SW 1271 (cell line): ENCODE data around the gene C11orf42.
A peak's percentile ranks its signal among the peaks of the same experiment; 100 is the strongest.

Source experiments
- DNase-seq, 2 experiments: peaks; one replicate each; lab custom pipeline; 2025; lab: John Stamatoyannopoulos, UW

The C11orf42 gene, protein sequence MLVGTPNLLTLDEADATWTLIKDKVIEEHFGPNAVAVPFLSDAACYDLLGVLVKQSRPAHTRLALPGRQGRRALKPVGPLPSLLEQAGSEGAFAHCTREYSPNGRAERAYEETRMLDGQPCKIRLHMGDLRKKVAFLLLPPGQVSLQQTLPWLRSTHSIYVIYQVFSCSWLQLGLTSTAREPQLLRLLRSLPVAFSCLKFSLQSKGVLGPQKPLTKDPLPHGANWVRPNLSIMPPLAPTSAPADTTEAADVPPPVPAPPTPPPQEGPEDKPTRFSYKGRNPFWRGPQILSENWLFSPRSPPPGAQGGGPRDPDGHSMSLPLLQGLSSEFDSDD

DNA sequence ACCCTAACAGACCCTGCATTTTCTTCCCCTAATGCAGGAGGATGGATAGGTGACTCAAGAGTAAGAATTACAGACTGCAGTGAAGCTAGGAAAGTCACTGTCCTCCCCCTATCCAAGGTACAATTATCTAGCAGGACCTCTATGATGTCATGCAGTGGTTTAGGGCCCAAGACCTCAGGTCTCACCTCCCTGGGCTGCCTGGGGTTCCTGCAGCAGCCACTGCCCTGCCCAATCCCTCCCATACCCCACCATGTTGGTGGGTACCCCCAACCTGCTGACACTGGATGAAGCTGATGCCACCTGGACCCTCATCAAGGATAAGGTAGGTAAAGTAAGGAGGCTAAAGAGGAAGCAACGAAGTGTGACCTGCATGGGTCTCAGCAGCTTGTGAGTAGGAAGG is at the start of gene C11orf42:
C11orf42 (plus strand) TSS at position 192 of the 400 bp plus-strand sequence; CDS start at position 251, 59 bp downstream.
- no peak for DNase-seq

DNA sequence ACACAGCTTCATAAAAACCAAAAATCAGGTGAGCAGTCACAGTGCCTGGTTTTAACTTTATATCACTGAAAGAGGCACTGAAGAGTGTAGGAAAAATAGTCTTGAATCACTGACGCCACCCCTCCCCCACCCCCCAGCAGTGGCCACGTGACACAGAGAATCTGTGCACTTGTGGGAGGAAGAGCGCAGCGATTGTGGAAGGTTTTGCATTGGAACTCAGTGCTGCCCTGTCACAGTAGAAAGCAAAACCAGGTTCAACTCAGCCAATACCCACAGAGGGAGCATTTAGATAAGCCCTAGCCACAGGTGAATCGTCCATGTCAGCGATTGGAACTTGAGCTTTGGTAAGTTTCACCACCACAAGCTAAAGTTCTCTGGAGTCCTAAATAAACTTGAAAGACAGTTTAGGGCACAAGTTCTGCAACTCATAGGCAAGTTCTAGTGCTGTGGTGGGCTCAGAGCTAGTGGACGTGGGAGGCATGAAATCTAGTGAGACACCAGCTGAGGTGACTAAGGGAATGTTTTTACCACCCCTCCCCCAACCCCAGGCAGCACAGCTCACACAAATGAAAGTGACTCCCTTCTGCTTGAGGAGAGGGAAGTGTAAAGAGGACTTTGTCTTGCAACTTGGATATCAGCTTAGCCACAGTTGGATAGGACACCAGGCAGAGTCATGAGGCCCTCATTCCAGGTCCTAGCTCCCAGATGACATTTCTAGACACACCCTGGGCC is 48.6 kb upstream of the C11orf42 start:
- no peak for DNase-seq

DNA sequence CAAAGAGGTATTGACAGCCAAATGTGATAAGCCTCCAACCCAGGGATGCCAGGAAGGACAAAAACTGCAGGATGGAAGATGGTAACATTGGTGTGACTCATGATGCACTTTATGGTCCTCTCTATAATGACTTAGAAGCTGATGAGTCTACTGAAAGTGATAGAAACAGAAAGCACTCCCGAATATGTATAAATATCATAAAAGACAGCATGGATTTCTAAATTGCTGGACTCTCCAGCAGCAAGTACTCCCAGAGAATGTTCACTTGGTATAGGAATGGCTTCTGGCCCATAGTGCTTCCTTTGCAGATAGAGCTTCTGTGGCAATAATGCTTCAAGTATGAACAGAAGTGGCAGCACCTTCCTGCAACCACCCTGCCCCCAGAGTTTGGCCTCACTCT is 35.1 kb upstream of the C11orf42 start, which contains the start of gene OR52B2:
OR52B2 (minus strand) TSS at position 101 of the 400 bp plus-strand sequence; CDS start at position 101, 0 bp downstream.
- no peak for DNase-seq

DNA sequence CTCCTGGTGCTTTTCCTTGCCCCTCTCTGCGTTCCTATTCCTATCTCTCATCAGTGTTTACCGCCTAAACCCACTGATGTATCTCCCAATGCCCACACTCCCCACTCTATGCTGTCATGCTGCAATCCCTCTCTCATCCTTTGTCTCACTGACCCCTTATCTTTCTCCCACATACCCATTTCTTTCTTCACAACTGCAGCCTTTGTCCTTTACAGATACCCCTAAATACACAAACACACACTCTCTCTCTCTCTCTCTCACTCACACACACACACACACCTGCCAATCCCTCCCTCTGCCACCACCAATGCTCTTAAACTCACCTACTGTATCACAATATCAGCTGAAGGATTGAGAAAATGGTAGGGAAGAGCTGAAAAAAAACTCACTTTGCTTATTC is 29.9 kb upstream of the C11orf42 start:
- DNase-seq, result no peak

DNA sequence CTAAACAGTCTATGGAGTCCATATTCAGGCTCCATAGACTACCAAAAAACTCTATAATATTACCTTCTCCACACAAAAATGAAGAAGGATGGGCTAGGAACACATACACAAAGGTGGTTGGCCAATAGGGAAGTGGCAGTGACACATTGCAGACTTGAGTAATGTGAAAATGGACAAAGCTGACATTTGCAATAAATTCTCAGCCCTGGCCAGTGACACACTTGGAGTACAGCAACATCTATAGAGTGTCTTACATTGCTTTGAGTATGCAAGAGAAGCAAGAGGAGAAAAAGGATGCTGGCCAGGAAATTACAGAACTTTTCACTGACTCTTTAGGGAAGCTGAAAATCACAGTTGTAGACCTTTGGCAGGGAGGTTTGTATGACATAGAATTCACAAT is 13.6 kb upstream of the C11orf42 start:
- DNase-seq, result no peak

DNA sequence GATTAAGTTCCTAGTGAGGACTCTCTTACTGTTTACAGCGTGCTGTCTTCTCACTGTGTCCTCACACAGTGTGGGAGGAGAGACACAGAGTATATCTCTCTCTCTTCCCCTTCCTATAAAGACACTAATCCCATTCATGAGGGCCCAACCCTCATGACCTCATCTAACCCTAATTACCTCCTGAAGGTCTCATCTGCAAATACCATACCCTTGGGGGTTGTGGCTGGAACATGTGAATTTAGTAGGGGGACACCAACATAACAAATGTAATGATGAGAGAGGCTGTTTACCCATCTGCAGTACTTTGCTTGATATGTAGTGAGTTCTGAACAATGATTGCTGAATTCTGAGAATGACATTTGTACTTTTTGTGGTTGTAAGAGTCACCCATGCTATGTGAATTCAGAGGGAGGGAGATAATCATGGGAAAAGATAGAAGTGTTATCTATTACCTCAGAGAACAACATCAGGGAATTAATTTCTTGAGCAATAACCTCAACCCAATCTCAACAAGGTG is 11.2 kb upstream of the C11orf42 start:
- no peak for DNase-seq

DNA sequence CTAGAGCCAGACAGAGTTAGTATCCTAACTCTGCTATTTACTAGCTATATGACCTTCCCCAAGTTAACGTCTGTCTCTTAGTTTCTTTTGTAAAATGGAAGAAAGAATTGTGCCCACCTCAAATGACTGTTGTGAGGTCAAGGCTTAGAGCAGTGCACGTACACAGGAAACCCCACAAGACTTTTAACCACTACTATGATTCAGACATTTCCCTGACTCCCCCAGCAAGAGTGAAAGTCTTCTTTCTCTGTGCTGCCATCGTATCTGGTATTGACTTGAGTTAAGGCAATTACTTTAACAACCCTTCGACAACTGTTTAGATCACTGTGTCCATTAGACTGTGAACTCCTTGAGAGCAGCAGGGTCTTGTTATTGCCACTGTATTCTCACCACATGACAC is 9.0 kb upstream of the C11orf42 start:
- DNase-seq, result no peak

DNA sequence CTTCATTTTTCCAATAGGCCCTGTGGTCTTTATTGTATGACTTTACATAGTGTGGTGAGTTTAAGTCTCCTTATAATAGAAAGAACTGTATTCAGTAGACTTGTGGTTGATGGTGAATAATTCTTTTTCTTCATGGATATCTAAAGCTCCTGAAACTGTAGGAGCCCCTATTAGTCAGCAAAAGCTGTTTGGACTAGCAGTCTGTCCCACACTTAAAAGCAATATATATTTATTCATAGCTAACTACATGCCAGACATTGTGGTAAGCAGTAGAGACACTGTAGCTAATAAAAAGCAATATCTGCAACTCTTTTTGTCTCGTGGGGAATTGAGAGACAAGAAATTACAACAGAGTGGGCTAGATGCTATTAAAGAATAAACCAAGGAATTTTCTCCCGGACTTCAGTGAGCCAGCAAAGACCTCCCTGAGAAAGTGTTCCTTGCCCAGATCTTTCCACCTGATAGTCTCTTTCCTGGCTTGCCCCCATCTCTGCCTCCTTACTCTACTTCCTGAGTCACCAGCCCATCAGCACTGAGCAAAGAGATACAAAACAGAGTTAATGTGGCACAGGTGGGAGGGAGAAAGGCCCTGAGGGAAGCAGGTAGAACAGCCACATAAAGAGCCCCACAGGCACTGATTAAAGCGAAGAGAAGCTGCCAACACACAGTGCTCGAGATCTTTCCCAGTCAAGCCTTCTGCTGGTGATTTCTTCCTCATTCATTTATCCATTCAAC is 7.7 kb upstream of the C11orf42 start:
- DNase-seq, result no peak

DNA sequence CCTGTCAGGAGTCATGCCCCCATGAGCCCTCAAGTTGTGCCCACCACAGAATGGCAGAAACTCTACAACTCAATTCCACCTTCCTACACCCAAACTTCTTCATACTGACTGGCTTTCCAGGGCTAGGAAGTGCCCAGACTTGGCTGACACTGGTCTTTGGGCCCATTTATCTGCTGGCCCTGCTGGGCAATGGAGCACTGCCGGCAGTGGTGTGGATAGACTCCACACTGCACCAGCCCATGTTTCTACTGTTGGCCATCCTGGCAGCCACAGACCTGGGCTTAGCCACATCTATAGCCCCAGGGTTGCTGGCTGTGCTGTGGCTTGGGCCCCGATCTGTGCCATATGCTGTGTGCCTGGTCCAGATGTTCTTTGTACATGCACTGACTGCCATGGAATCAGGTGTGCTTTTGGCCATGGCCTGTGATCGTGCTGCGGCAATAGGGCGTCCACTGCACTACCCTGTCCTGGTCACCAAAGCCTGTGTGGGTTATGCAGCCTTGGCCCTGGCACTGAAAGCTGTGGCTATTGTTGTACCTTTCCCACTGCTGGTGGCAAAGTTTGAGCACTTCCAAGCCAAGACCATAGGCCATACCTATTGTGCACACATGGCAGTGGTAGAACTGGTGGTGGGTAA is 6.1 kb upstream of the C11orf42 start, which contains the start of gene OR52W1:
OR52W1 (plus strand) TSS at position 51 of the 637 bp plus-strand sequence; CDS start at position 51, 0 bp downstream.
- DNase-seq, result no peak

DNA sequence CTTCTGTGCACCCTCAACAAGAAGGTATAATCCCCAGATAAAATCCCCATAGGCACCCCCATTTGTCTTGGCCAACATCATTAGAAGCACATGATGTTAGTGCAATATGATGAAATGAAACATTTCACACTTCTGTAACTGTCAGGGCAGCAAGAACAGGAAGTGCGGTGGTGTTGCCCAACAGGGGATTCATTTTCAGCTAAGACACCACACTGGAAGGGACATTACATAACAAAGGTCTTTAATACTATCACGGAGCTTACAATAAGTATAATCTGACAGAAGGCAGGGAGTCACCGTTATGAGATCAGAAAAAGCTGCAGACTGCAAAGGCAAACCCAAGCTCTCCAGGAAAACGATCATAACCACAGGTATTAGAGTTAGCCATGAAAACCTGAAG is 4.4 kb upstream of the C11orf42 start:
- no peak for DNase-seq

DNA sequence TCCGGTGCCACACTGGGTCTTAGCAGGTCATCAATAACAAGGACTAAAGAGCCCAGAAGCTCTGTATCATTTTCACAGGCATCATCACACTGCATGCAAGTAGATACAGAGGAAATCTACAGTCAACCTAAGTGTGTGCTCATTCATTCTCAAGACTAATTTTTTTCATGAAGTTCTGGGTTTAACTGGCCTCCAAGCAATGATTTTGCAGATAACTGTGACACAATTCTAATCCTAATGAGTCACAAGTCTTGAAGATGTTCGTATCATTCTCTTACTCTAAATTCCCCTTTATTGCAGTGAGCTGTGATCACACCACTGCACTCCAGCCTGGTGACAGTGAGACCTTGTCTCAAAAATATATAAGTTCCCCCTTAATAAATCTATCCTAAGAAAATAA is 3.9 kb upstream of the C11orf42 start:
- no peak for DNase-seq

DNA sequence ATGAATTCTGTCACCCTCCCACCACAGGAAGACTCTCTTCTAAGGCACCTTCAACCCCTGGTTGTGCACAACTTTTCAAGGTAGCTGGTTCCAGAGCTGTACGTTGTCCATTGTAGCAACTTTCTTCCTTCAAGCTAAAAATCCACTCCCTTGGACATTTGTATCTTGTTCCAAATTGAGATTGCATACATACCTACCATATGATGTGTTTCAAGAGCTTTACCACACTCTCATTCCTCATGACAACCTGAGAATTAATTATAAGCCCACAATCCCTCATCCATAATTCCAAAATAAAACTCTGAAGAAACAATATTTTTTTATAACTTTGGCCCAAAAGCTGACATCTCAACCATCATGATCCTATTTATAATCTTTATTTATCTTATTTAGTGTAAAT is 3.3 kb upstream of the C11orf42 start:
- DNase-seq, result no peak

DNA sequence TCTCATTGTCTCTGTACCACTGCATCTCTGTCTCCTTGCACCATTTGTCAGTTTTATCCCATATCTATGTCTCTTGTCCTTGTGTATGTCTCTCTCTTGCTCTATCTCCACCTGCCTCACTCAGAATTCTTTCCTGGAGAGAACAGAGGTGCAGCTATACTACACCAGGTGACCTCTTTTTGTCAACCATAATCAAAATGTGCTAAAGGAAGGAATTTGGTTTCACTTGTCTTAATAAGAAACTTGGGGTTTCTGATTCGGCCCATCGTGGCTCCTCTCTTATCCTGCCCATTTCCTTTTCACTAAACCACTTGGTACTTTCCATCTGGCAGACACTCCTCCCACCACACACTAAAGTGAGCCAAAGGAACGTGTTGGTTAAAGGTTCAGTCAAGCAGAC is 2.0 kb upstream of the C11orf42 start:
- no peak for DNase-seq

DNA sequence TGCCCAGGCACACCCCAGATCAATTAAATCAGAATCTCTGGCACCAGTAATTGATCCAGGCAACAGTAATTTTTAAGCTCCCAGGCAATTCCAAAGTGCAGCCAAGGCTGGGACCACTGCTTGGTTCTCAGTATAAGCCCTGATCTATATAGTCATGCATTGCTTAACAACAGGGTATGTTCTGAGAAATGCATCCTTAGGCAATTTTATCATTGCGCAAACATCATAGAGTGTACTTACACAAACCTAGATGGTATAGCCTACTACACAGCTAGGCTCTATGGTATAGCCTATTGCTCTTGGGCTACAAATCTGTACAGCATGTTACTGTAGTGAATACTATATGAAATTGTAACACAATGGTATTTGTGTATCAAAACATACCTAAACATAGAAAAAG is 651 bp upstream of the C11orf42 start:
- no peak for DNase-seq

DNA sequence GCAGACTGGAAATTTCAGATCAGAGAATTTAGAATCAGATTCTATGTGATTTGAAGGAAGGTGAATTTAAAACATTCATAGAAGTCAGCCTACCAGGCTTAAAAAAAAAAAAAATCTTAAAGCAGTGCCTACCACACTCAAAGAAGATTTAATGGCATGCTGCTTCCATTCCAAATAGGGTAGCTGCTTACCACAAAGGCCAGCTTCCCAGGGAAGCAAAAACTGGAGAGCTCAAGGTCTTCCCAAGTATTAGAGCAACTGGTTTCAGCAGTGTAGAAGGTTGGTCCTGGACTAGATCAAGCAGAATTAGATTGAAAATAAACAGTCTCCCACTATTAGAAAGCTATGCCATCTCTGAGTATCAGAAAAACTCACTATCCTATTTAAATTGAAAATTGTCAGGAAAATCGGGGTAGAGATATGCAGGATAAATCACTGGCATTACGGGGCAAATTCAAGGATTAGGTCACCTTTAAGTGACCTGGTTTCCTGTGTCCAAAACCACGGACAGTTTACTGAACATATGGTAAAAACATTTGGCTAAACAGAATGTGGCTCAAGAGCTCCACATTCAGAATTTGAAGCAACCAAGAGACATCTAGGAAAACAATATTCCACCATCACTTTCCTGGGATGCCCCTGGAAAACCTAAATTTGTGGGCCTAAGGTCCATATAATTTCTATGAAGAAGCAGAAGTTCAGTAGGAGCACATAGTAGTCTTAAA is 1.3 kb downstream of the C11orf42 start:
- DNase-seq, result no peak

DNA sequence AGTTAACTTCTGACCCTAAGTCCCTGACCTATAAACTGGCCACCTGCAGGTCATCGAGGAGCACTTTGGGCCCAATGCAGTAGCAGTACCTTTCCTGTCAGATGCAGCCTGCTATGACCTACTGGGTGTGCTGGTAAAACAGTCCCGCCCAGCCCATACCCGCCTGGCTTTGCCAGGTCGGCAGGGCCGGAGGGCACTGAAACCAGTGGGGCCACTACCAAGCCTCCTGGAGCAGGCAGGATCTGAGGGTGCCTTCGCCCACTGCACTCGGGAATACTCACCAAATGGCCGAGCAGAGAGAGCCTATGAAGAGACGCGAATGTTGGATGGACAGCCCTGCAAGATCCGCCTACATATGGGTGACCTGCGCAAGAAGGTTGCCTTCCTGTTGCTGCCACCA is 4.4 kb downstream of the C11orf42 start:
- DNase-seq, result no peak

DNA sequence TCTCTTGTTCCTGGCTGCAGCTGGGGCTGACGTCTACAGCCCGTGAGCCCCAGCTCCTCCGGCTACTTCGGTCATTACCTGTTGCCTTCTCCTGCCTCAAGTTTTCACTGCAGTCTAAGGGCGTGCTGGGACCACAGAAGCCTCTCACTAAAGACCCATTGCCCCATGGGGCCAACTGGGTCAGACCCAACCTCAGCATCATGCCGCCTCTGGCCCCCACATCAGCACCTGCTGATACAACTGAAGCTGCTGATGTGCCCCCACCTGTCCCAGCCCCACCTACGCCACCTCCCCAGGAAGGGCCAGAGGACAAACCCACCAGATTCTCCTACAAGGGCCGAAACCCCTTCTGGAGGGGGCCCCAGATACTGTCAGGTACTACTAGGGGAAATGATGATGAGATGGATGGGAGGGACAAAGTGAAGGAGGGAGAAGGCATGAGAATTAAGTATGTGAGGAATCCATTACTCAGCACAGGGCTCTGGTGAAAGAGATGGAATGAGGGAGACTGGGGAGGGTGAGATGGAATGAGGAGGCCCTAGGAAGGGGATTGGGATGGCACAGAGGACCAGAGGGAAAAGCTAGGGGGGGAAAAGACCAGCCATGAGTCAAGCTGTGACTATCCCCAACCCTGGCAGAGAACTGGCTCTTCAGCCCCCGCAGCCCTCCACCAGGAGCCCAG is 5.1 kb downstream of the C11orf42 start:
- no peak for DNase-seq

DNA sequence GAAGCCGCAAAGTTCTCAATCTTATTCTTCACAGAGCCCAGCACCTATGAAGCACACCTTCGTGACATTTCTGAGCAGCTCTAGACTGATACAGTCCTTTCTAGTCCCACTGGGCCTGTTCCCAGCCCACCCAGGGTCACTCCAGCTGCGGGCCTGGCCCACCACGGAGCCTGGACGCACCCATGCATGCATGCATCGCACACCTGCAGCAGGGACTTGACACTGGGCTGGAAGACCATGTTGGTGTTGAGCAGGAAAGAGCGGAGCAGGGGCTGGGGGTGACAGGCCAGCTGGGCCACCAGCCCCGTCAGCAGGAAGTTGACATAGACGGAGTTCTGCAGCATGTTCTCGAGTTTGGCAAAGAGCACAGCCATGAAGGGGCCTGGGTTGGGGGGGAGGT is 9.2 kb downstream of the C11orf42 start:
- no peak for DNase-seq

DNA sequence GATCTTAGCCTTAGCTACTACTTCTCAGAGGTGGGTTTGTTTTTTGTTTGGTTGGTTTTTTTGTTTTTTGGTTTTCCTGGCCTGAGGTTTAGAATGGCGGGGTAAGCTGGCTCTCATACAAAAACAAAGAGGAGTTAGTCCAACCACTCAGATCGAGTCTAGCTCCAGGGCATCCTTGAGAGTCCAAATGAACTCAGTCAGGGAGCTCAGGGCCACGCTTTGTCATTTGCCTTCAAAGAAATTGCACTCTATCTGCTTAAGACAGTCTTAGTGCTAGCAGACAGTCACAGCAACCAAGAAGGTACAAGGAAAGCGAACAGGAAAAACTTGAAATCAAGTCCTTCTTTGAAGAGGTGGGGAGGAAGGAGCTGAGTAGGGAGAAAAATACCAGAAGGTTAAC is 11.1 kb downstream of the C11orf42 start:
- DNase-seq, result no peak

DNA sequence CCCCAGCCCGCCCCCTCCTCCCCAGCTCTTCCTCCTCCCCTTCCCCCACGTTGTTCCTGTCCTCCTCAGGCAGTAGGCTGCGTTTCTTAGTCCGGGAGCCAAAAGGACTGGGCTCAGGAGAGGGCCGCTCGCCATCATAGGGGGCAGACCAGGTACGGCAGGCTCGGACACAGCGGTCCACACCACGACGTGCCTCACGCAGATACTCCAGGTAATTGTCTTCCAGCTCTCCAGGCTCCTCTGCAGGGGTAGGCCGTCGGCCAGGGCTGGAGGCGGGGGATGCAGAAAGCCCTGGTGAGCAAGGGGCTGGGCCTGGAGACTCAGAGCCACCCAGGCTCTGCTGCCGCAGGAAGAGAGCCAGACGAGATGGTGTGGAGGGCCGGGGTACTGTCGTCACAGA is 12.4 kb downstream of the C11orf42 start:
- no peak for DNase-seq

DNA sequence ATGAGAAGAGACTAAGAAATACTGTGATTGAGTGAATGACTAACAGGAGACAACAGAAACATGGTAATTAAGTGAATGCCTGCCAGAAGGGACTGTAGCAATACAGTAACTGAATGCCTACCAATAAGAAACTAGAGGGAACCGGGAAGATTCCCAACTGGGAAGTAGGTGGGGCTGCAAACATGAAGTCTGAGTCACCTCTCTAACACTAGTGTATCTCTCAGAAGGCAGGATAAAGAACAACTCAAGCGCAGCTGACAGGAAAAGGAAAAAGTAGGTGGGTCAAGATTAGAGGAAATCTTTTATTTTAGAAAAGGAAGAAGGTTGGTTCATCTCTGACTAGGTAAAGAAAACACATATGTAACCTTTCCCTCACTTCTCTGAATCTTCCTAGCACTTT is 14.0 kb downstream of the C11orf42 start:
- peak in 1 of 2 experiments; percentile 45 for DNase-seq
